HEK293 (cell line): Measurements from ENCODE around the gene CSTA.

Experiments used
- CTCF ChIA-PET: fragments of 350-600 bp; formaldehyde crosslinking; extraction: SDS; loops from one replicate; lab custom pipeline; 2021; ENCODE audit warnings: antibody characterized with exemption; lab: Yijun Ruan, JAX
- POLR2A ChIA-PET: fragments of 300-600 bp; formaldehyde crosslinking; extraction: SDS; loops from one replicate; lab custom pipeline; 2020; ENCODE audit warnings: antibody characterized with exemption, inconsistent platforms; lab: Yijun Ruan, JAX
- H3K27ac ChIP-seq: fragments of 200-500 bp; sonication (Bioruptor generic); 2 replicates; pipeline ENCODE4 v1.5.1; 2014; ENCODE audit warnings: low read depth, low read length, control low read depth, inconsistent platforms; ENCODE audit errors: extremely low read depth
- H3K36me3 ChIP-seq, 2 experiments: fragments of 200-500 bp in 1 of 2; sonication (Bioruptor generic) in 1 of 2; 1 replicate in 1 of 2; 2 replicates in 1 of 2; pipeline ENCODE4 v1.5.1; 2014 to 2017; ENCODE audit warnings: inconsistent platforms in 2 of 2, low read length in 2 of 2; ENCODE audit not compliant: control insufficient read depth in 2 of 2, insufficient read depth in 1 of 2
- H3K4me1 ChIP-seq: fragments of 200-500 bp; sonication (Bioruptor generic); 2 replicates; pipeline ENCODE4 v1.5.1; 2014; ENCODE audit warnings: mild to moderate bottlenecking, low read length, inconsistent platforms; ENCODE audit not compliant: control insufficient read depth, insufficient read depth
- H3K4me3 ChIP-seq: 2 replicates; pipeline ENCODE4 v1.5.1; 2011; ENCODE audit warnings: low read depth, mild to moderate bottlenecking, control low read depth, low read length, moderate library complexity
- H3K9me3 ChIP-seq: fragments of 200-500 bp; sonication (Bioruptor generic); 2 replicates; pipeline ENCODE4 v1.5.1; 2014; ENCODE audit warnings: low read depth, low read length, inconsistent platforms; ENCODE audit not compliant: control insufficient read depth, insufficient read depth
- GLIS1 ChIP-seq: fragments of 450-650 bp; formaldehyde crosslinking; IDR thresholded peaks from 2 replicates; pipeline ENCODE4 v1.5.1; 2016; ENCODE audit warnings: missing biosample characterization, missing genetic modification characterization
- KLF16 ChIP-seq: fragments of 450-650 bp; formaldehyde crosslinking; IDR thresholded peaks from 2 replicates; pipeline ENCODE4 v1.5.1; 2017; ENCODE audit warnings: missing biosample characterization, missing genetic modification characterization
- KLF7 ChIP-seq: fragments of 450-650 bp; formaldehyde crosslinking; IDR thresholded peaks from 2 replicates; pipeline ENCODE4 v1.5.1; 2016; ENCODE audit warnings: missing biosample characterization, missing genetic modification characterization, borderline replicate concordance
- MYNN ChIP-seq: fragments of 450-650 bp; formaldehyde crosslinking; IDR thresholded peaks from 2 replicates; pipeline ENCODE4 v1.5.1; 2016; ENCODE audit warnings: missing biosample characterization, missing genetic modification characterization, borderline replicate concordance
- PBX3 ChIP-seq: sonication (generic); formaldehyde crosslinking; IDR thresholded peaks from 2 replicates; pipeline ENCODE4 v1.8.1; 2022; ENCODE audit warnings: mild to moderate bottlenecking, moderate library complexity, missing genetic modification reagents
- YY2 ChIP-seq: fragments of 450-650 bp; formaldehyde crosslinking; IDR thresholded peaks from 2 replicates; pipeline ENCODE4 v1.5.1; 2016; ENCODE audit warnings: missing biosample characterization, missing genetic modification characterization
- ZNF16 ChIP-seq: fragments of 450-650 bp; formaldehyde crosslinking; IDR thresholded peaks from 2 replicates; pipeline ENCODE4 v1.5.1; 2016; ENCODE audit warnings: low read depth, missing biosample characterization, missing genetic modification characterization
- ZNF394 ChIP-seq: fragments of 450-650 bp; formaldehyde crosslinking; IDR thresholded peaks from 2 replicates; pipeline ENCODE4 v1.5.1; 2016; ENCODE audit warnings: missing biosample characterization, missing genetic modification characterization, mild to moderate bottlenecking, moderate library complexity, borderline replicate concordance
- ZNF529 ChIP-seq: fragments of 450-650 bp; formaldehyde crosslinking; IDR thresholded peaks from 2 replicates; pipeline ENCODE4 v1.5.1; 2017; ENCODE audit warnings: missing genetic modification characterization, missing biosample characterization; ENCODE audit not compliant: insufficient replicate concordance
- ZNF560 ChIP-seq: fragments of 450-650 bp; formaldehyde crosslinking; IDR thresholded peaks from 2 replicates; pipeline ENCODE4 v1.5.1; 2017; ENCODE audit warnings: missing biosample characterization, missing genetic modification characterization, borderline replicate concordance
- ZNF654 ChIP-seq: fragments of 450-650 bp; formaldehyde crosslinking; IDR thresholded peaks from 2 replicates; pipeline ENCODE4 v1.5.1; 2016; ENCODE audit warnings: low read depth, missing biosample characterization, missing genetic modification characterization
- ZSCAN18 ChIP-seq: fragments of 450-650 bp; formaldehyde crosslinking; IDR thresholded peaks from 2 replicates; pipeline ENCODE4 v1.5.1; 2016; ENCODE audit warnings: missing biosample characterization, missing genetic modification characterization
- TF ChIP-seq, protein P1 (sequence below): fragments of 450-650 bp; formaldehyde crosslinking; IDR thresholded peaks from 2 replicates; pipeline ENCODE4 v1.5.1; 2016; ENCODE audit warnings: missing biosample characterization, missing genetic modification characterization
- TF ChIP-seq, protein P2 (sequence below): fragments of 450-650 bp; formaldehyde crosslinking; IDR thresholded peaks from 2 replicates; pipeline ENCODE4 v1.5.1; 2016; ENCODE audit warnings: missing biosample characterization, missing genetic modification characterization
- TF ChIP-seq, protein P3 (sequence below): fragments of 450-650 bp; formaldehyde crosslinking; IDR thresholded peaks from 2 replicates; pipeline ENCODE4 v1.5.1; 2017; ENCODE audit warnings: missing biosample characterization, missing genetic modification characterization
- TF ChIP-seq, protein P4 (sequence below): fragments of 450-650 bp; formaldehyde crosslinking; IDR thresholded peaks from 2 replicates; pipeline ENCODE4; 2016; ENCODE audit warnings: missing biosample characterization, missing genetic modification characterization

The CSTA gene

DNA sequence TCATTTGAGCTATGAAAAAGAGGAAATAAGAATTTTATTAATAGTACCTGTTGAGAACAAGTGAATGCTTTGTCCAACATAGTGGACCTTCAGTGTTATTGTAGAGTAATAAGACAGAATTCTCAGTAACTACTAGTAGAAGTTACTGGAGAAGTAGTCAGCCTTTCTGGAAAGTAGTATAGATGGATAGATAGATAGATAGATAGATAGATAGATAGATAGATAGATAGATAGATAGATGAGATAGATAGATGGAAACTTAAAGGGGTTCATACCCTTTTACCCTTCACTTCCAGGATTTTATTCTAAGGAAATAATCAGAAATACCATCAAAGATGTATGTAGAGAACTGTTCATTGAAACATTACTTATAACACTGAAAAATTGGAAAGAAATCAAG, 64.1 kb downstream of the CSTA start:
- no peak overlapping the region for H3K4me3 ChIP-seq
- CTCF ChIA-PET: interaction anchor here (0.5 to 0.9 kb wide), 3 partner anchors 69 to 291 kb away, joined by 3 to 4 read pairs (median 4); no protein-coding TSS in a partner anchor
- no peak for TF ChIP-seq PBX3 (CRISPR knock-in tag)
- no peak for TF ChIP-seq ZSCAN18 (tag by site-specific recombination)
- TF ChIP-seq, protein P1, sequence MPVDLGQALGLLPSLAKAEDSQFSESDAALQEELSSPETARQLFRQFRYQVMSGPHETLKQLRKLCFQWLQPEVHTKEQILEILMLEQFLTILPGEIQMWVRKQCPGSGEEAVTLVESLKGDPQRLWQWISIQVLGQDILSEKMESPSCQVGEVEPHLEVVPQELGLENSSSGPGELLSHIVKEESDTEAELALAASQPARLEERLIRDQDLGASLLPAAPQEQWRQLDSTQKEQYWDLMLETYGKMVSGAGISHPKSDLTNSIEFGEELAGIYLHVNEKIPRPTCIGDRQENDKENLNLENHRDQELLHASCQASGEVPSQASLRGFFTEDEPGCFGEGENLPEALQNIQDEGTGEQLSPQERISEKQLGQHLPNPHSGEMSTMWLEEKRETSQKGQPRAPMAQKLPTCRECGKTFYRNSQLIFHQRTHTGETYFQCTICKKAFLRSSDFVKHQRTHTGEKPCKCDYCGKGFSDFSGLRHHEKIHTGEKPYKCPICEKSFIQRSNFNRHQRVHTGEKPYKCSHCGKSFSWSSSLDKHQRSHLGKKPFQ (tag by site-specific recombination): no peak
- no peak for TF ChIP-seq ZNF394 (tag by site-specific recombination)
- no peak for TF ChIP-seq YY2
- no peak for TF ChIP-seq KLF7 (tag by site-specific recombination)
- TF ChIP-seq GLIS1 (tag by site-specific recombination): no peak
- TF ChIP-seq ZNF529 (tag by site-specific recombination): no peak
- TF ChIP-seq KLF16: no peak
- no peak for TF ChIP-seq MYNN (tag by site-specific recombination)
- no peak for TF ChIP-seq ZNF16 (tag by site-specific recombination)
- TF ChIP-seq, protein P2, sequence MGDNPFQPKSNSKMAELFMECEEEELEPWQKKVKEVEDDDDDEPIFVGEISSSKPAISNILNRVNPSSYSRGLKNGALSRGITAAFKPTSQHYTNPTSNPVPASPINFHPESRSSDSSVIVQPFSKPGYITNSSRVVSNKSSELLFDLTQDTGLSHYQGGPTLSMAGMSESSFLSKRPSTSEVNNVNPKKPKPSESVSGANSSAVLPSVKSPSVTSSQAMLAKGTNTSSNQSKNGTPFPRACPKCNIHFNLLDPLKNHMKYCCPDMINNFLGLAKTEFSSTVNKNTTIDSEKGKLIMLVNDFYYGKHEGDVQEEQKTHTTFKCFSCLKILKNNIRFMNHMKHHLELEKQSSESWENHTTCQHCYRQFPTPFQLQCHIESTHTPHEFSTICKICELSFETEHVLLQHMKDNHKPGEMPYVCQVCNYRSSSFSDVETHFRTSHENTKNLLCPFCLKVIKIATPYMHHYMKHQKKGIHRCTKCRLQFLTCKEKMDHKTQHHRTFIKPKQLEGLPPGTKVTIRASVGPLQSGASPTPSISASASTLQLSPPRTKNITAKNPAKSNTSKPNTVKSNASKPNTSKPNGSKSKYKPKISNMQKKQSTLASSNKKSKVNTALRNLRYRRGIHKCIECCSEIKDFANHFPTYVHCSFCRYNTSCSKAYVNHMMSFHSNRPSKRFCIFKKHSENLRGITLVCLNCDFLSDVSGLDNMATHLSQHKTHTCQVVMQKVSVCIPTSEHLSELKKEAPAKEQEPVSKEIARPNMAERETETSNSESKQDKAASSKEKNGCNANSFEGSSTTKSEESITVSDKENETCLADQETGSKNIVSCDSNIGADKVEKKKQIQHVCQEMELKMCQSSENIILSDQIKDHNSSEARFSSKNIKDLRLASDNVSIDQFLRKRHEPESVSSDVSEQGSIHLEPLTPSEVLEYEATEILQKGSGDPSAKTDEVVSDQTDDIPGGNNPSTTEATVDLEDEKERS (tag by site-specific recombination): no peak
- TF ChIP-seq ZNF560 (tag by site-specific recombination): no peak
- H3K27ac ChIP-seq: no peak overlapping the region
- H3K9me3 ChIP-seq: no peaks in the 10 kb centered on the region
- H3K36me3 ChIP-seq: peaks cover 0 to 11% of the 10 kb centered on the region in 2 experiments; a peak in 2 of 3 replicates
- POLR2A ChIA-PET: no interaction called here
- no peaks in the 10 kb centered on the region for H3K4me1 ChIP-seq

GRCh38 chr3:122389892-122390291, 64.8 kb downstream of the CSTA start:
- POLR2A ChIA-PET: no interaction called here
- CTCF ChIA-PET: interaction anchor here (0.5 to 0.9 kb wide), 3 partner anchors 70 to 957 kb away, joined by 3 to 4 read pairs (median 3); no protein-coding TSS in a partner anchor
- Histone ChIP-seq H3K4me1 (no peaks in the 10 kb centered on the region), H3K4me3 (no peak overlapping the region), H3K9me3 (no peaks in the 10 kb centered on the region), H3K27ac (no peak overlapping the region), H3K36me3 (peaks cover 0 to 11% of the 10 kb centered on the region in 2 experiments; a peak in 2 of 3 replicates)
- no peak for TF ChIP-seq ZNF654 (tag by site-specific recombination)
- TF ChIP-seq, protein P3, sequence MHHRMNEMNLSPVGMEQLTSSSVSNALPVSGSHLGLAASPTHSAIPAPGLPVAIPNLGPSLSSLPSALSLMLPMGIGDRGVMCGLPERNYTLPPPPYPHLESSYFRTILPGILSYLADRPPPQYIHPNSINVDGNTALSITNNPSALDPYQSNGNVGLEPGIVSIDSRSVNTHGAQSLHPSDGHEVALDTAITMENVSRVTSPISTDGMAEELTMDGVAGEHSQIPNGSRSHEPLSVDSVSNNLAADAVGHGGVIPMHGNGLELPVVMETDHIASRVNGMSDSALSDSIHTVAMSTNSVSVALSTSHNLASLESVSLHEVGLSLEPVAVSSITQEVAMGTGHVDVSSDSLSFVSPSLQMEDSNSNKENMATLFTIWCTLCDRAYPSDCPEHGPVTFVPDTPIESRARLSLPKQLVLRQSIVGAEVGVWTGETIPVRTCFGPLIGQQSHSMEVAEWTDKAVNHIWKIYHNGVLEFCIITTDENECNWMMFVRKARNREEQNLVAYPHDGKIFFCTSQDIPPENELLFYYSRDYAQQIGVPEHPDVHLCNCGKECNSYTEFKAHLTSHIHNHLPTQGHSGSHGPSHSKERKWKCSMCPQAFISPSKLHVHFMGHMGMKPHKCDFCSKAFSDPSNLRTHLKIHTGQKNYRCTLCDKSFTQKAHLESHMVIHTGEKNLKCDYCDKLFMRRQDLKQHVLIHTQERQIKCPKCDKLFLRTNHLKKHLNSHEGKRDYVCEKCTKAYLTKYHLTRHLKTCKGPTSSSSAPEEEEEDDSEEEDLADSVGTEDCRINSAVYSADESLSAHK (tag by site-specific recombination): no peak
- TF ChIP-seq, protein P4, sequence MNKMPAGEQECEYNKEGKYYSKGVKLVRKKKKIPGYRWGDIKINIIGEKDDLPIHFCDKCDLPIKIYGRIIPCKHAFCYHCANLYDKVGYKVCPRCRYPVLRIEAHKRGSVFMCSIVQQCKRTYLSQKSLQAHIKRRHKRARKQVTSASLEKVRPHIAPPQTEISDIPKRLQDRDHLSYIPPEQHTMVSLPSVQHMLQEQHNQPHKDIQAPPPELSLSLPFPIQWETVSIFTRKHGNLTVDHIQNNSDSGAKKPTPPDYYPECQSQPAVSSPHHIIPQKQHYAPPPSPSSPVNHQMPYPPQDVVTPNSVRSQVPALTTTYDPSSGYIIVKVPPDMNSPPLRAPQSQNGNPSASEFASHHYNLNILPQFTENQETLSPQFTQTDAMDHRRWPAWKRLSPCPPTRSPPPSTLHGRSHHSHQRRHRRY (tag by site-specific recombination): no peak
